SU-DHL-6 (cell line): ENCODE data around the gene AGBL4.

Experiments used
- CTCF ChIP-seq: fragments of 200-600 bp; sonication (generic); IDR thresholded peaks from one replicate; pipeline ENCODE4 v1.5.1; 2017; ENCODE audit warnings: antibody characterized with exemption, mild to moderate bottlenecking, low read length, moderate library complexity; ENCODE audit not compliant: insufficient read depth, poor library complexity, severe bottlenecking
- EZH2phosphoT487 ChIP-seq: fragments of 200-600 bp; sonication (generic), shearing (Covaris generic); conservative IDR thresholded peaks from 2 replicates; pipeline ENCODE4 v1.6.1; 2018; ENCODE audit warnings: mild to moderate bottlenecking, antibody characterized with exemption, low read length, moderate library complexity, mixed read lengths

DNA sequence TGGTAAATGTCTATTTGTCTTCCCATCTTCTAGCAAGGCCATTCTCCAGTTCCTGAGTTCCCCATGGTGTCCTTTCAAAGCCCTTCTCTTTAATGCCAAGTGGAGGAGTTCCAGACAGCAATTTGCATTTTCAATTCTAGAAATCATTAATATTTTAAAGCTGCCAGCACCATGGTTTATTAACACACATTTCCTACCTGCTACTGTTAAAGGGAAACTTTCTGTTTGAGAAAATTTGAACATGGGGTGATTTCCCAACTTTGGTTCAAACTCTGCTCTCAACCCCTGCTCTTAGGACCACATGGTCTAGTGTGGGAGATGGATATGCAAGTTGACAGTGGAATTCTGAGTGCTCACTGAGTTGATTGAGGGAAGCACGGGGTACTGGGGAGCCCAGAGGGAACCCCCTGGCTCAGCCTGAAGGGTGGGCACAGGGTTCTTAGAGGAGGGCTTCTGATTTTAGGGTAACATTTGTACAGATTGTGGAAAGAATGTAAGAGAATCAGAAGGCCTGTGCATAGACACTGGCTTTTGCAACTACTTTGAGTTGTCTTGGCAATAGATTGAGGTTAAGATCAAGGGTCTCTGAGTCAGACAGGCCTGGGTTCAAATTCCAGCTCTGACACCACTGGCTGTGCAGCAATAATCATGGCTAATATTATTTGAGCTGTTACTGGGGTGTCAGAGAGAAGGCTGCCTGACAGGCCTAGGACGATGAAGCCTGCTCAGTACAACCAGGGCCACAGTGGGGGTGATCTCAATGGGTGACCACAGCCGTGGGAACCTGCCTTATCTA, 1344.8 kb downstream of the AGBL4 start:
- TF ChIP-seq CTCF (no peak), EZH2phosphoT487 (no peak)
